Thyroid gland (tissue), 4 donors: ENCODE results near the gene PPP2R2B. TPM values are rescaled to one million over a fixed set of nuclear protein-coding genes. Genes with fewer than 3 reads are reported as not detected.
A peak's percentile ranks its signal among the peaks of the same experiment; 100 is the strongest.

Experiments used
- DNase-seq, 2 donors: peaks; one replicate each; pipeline ENCODE4 v3.0.0-alpha.2; 2019
- H3K27ac ChIP-seq, 3 donors: fragments of 200-600 bp; sonication (generic); 1 replicate in 2 of 3; 2 replicates in 1 of 3; pipeline ENCODE4 v1.5.1; 2016 to 2019; ENCODE audit warnings: mild to moderate bottlenecking in 1 of 3, moderate library complexity in 1 of 3
- H3K27me3 ChIP-seq: fragments of 200-600 bp; sonication (generic); one replicate; pipeline ENCODE4 v1.5.1; 2019
- H3K36me3 ChIP-seq, 2 donors: fragments of 200-600 bp; sonication (generic); one replicate each; pipeline ENCODE4 v1.5.1; 2016 to 2019
- H3K4me1 ChIP-seq, 2 donors: fragments of 200-600 bp; sonication (generic); one replicate each; pipeline ENCODE4 v1.5.1; 2017 to 2019
- H3K4me3 ChIP-seq, 3 donors: fragments of 200-600 bp; sonication (generic); replicated peaks in 1 of 3; 1 replicate in 2 of 3; 2 replicates in 1 of 3; pipeline ENCODE4 v1.5.1; 2016; ENCODE audit warnings: mild to moderate bottlenecking in 1 of 3
- H3K9me3 ChIP-seq: fragments of 200-600 bp; sonication (generic); one replicate; pipeline ENCODE4 v1.5.1; 2017
- POLR2A ChIP-seq, 2 donors: fragments of 450-650 bp; IDR thresholded peaks; one replicate each; pipeline ENCODE4 v1.6.1; 2017; ENCODE audit warnings: antibody characterized with exemption in 2 of 2, mild to moderate bottlenecking in 2 of 2, moderate library complexity in 1 of 2
- WGBS, 2 donors: methylation state at CpG; one replicate each; pipeline ENCODE4 v1.1.5; 2017; 5-methylcytosine and 5-hydroxymethylcytosine counted together
- intact Hi-C: fragments of 100-400 bp; cut with DNase I; formaldehyde crosslinking; loops from one replicate; pipeline ENCODE4 v1.15.1; 2023
- total RNA-seq, 4 donors: library from RNA; depleted of rRNA; stranded (reverse); fragments of >200 nt; gene quantifications; one replicate each; pipeline ENCODE4 v1.2.3, GENCODE V29; 2016
- TF ChIP-seq, protein P1 (sequence below), 6 experiments: fragments of 200-600 bp in 3 of 6; fragments of 450-650 bp in 3 of 6; sonication (generic) in 3 of 6; IDR thresholded peaks; one replicate each; pipeline ENCODE4 v1.5.1; 2016 to 2019; ENCODE audit warnings: antibody characterized with exemption in 6 of 6, mild to moderate bottlenecking in 2 of 6, inconsistent platforms in 1 of 6, moderate library complexity in 1 of 6

The PPP2R2B gene
- total RNA-seq, 4 donors from 2014 or later = 1.1 to 5.0 (median 2.9) TPM

- H3K4me3 ChIP-seq = no peak overlapping the region
- intact Hi-C loops = no loop called here
- no peaks in the 10 kb centered on the region for H3K27me3 ChIP-seq
- WGBS, 2 donors = 86 to 90% methylated on average over 3 of the region's 3 CpGs
- TF ChIP-seq POLR2A (IDR thresholded peaks at IDR 0.05) = no peak
- TF ChIP-seq, protein P1, sequence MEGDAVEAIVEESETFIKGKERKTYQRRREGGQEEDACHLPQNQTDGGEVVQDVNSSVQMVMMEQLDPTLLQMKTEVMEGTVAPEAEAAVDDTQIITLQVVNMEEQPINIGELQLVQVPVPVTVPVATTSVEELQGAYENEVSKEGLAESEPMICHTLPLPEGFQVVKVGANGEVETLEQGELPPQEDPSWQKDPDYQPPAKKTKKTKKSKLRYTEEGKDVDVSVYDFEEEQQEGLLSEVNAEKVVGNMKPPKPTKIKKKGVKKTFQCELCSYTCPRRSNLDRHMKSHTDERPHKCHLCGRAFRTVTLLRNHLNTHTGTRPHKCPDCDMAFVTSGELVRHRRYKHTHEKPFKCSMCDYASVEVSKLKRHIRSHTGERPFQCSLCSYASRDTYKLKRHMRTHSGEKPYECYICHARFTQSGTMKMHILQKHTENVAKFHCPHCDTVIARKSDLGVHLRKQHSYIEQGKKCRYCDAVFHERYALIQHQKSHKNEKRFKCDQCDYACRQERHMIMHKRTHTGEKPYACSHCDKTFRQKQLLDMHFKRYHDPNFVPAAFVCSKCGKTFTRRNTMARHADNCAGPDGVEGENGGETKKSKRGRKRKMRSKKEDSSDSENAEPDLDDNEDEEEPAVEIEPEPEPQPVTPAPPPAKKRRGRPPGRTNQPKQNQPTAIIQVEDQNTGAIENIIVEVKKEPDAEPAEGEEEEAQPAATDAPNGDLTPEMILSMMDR (IDR thresholded peaks at IDR 0.05) = no peak
- H3K4me1 ChIP-seq = no peaks in the 10 kb centered on the region
- no peaks in the 10 kb centered on the region for H3K36me3 ChIP-seq
- H3K9me3 ChIP-seq = no peaks in the 10 kb centered on the region
- no peak for DNase-seq
- no peak overlapping the region for H3K27ac ChIP-seq
Measured at GRCh38 chr5:146669656-146670055, 208.9 kb downstream of the PPP2R2B start.

GRCh38 chr5:146667633-146668272 lies 210.8 kb downstream of the PPP2R2B start:
- intact Hi-C loops = no loop called here
- 61 to 63% methylated on average over 4 of the region's 4 CpGs for WGBS, 2 donors
- H3K27ac ChIP-seq = no peak overlapping the region
- no peaks in the 10 kb centered on the region for H3K36me3 ChIP-seq
- no peaks in the 10 kb centered on the region for H3K4me1 ChIP-seq
- no peaks in the 10 kb centered on the region for H3K27me3 ChIP-seq
- no peak overlapping the region for H3K4me3 ChIP-seq
- TF ChIP-seq, protein P1 (IDR thresholded peaks at IDR 0.05) = no peak
- no peak for TF ChIP-seq POLR2A (IDR thresholded peaks at IDR 0.05)
- H3K9me3 ChIP-seq = no peaks in the 10 kb centered on the region
- DNase-seq = no peak

GRCh38 chr5:146662229-146662628 lies 216.3 kb downstream of the PPP2R2B start:
- Histone ChIP-seq H3K27me3 (no peaks in the 10 kb centered on the region), H3K27ac (no peak overlapping the region), H3K4me1 (no peaks in the 10 kb centered on the region), H3K36me3 (no peaks in the 10 kb centered on the region), H3K4me3 (no peak overlapping the region), H3K9me3 (no peaks in the 10 kb centered on the region)
- 81 to 90% methylated on average over 1 of the region's 1 CpG for WGBS, 2 donors
- no peak for TF ChIP-seq POLR2A (IDR thresholded peaks at IDR 0.05)
- TF ChIP-seq, protein P1 (IDR thresholded peaks at IDR 0.05) = peak in 4 of 6 experiments; percentile 57 to 74 (median 72)
- intact Hi-C loops = no loop called here
- no peak for DNase-seq

GRCh38 chr5:146660376-146660960 lies 218.1 kb downstream of the PPP2R2B start:
- 85 to 89% methylated on average over 3 of the region's 3 CpGs for WGBS, 2 donors
- H3K9me3 ChIP-seq = no peaks in the 10 kb centered on the region
- H3K4me1 ChIP-seq = no peaks in the 10 kb centered on the region
- no peak overlapping the region for H3K4me3 ChIP-seq
- TF ChIP-seq POLR2A (IDR thresholded peaks at IDR 0.05) = no peak
- TF ChIP-seq, protein P1 (IDR thresholded peaks at IDR 0.05) = no peak
- no peak overlapping the region for H3K27ac ChIP-seq
- intact Hi-C loops = no loop called here
- H3K27me3 ChIP-seq = no peaks in the 10 kb centered on the region
- no peak for DNase-seq
- H3K36me3 ChIP-seq = no peaks in the 10 kb centered on the region

GRCh38 chr5:146659961-146660360 lies 218.6 kb downstream of the PPP2R2B start:
- 71 to 74% methylated on average over 3 of the region's 3 CpGs for WGBS, 2 donors
- intact Hi-C loops = loop anchor here (10.0 kb wide), 1 partner anchor 305 kb away; no protein-coding TSS in a partner anchor
- H3K4me1 ChIP-seq = no peaks in the 10 kb centered on the region
- no peak overlapping the region for H3K4me3 ChIP-seq
- no peak for TF ChIP-seq POLR2A (IDR thresholded peaks at IDR 0.05)
- TF ChIP-seq, protein P1 (IDR thresholded peaks at IDR 0.05) = no peak
- DNase-seq = no peak
- no peaks in the 10 kb centered on the region for H3K27me3 ChIP-seq
- no peaks in the 10 kb centered on the region for H3K9me3 ChIP-seq
- no peak overlapping the region for H3K27ac ChIP-seq
- H3K36me3 ChIP-seq = no peaks in the 10 kb centered on the region
